NCI-H748 (cell line): ENCODE results near the gene LMAN2L.
A peak's percentile ranks its signal among the peaks of the same experiment; 100 is the strongest.

Experiments used
- DNase-seq: peaks from one replicate; lab custom pipeline; 2025; ENCODE audit not compliant: unreplicated experiment; lab: John Stamatoyannopoulos, UW

The LMAN2L gene

GRCh38 chr2:96739633-96740428 is at the start of gene LMAN2L:
TSS of gene LMAN2L (minus strand) at chr2:96740064. CDS start at chr2:96740040, 24 bp downstream.
- DNase-seq, result peak; percentile 95

GRCh38 chr2:96789245-96789617 is 49.4 kb upstream of the LMAN2L start:
- DNase-seq, result no peak

- DNase-seq, result no peak
Observed at GRCh38 chr2:96788442-96789244, 48.8 kb upstream of the LMAN2L start.

GRCh38 chr2:96787411-96787810 is 47.5 kb upstream of the LMAN2L start:
- no peak for DNase-seq

GRCh38 chr2:96783388-96783787 is 43.5 kb upstream of the LMAN2L start:
- DNase-seq, result no peak

- DNase-seq, result no peak
Observed at GRCh38 chr2:96775160-96775559, 35.3 kb upstream of the LMAN2L start.

GRCh38 chr2:96773922-96774321 is 34.1 kb upstream of the LMAN2L start:
- DNase-seq, result no peak

- no peak for DNase-seq
Observed at GRCh38 chr2:96772903-96773671, 33.2 kb upstream of the LMAN2L start.

- no peak for DNase-seq
Observed at GRCh38 chr2:96771796-96772618, 32.1 kb upstream of the LMAN2L start.

- DNase-seq, result no peak
Observed at GRCh38 chr2:96770442-96771202, 30.8 kb upstream of the LMAN2L start.

- DNase-seq, result no peak
Observed at GRCh38 chr2:96769814-96770213, 29.9 kb upstream of the LMAN2L start.

GRCh38 chr2:96768083-96768561 is 28.3 kb upstream of the LMAN2L start:
- no peak for DNase-seq

GRCh38 chr2:96767135-96767871 is 27.4 kb upstream of the LMAN2L start:
- no peak for DNase-seq

GRCh38 chr2:96764253-96764637 is 24.4 kb upstream of the LMAN2L start:
- no peak for DNase-seq

- peak; percentile 35 for DNase-seq
Observed at GRCh38 chr2:96763511-96764252, 23.8 kb upstream of the LMAN2L start.

GRCh38 chr2:96762529-96763311 is 22.9 kb upstream of the LMAN2L start:
- DNase-seq, result peak; percentile 50

- peak; percentile 66 for DNase-seq
Observed at GRCh38 chr2:96760986-96761832, 21.3 kb upstream of the LMAN2L start.
